AG20443 (cell line): ENCODE measurements around the gene PPAN.

Experiments
- DNase-seq: peaks from one replicate; pipeline ENCODE4 v3.0.0; 2012; ENCODE audit warnings: low spot score, mixed read lengths

Gene PPAN

DNA sequence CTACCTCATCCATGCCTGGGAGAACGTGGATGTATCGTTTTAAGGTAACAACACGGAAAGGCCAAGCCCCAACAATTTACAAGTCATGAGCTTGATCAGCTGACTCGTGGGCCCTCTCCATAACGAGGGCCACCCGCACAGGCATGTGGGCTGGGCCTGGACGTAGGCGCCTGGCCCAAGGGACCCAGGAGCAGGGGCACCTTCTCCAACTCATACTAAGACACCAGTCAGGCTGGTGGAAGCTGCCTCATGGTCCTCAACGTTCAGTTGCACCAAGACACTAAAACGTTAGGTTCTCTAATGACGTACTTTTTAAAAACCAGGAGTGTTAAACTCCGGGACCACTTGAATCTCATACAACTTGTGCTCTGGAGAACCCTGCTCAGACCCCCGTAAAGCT, 35.3 kb downstream of the PPAN start:
- no peak for DNase-seq

DNA sequence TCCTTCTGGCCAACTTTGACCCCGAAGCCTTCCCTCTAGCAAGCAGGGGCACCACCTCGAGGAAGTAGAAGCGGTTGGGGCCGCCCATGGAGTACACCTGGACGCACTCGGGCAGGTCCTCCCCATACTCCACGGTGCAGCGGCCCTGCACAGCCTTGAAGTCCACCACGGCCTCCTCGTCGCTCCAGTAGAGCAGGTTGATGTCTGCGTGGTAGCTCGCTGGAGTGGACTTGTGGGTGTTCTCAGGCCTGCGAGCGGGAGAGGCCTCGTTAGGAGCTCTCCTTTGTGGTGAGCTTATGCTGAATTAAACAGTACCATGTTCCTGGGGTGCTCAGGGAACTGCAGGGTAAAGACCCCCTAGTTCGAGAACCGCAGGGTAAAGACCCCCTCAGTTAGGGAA, 35.8 kb downstream of the PPAN start:
- DNase-seq, result no peak

DNA sequence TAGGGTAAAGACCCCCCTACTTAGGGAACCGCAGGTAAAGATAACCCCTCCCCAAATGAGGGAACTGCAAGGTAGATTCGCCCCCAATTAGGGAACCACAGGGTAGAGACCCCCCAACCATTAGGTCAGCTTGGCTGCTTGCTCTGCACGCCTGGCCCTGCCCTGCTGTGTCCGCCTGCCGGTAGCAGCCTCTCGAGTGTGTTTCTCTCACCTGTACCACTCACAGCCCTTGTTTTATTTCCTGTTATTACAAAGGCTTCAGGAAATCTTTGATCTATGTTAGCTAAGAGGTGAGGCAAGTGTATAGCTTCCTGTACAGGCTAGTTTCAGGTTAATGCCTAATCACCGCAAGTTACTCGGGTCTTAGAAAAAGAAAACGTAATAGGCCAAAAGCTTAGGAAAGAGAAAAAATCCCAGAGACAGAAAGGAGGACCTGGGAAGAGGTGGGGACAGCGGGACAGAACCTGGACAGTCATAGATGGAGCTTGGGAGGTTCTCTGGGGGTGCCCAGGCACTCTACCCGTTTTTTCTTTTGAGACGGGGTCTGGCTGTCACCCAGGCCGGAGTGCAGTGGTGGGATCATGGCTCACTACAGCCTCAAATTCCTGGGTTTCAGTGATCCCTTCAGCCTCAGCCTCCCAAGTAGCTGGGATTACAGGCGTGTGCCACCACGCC, 36.7 kb downstream of the PPAN start:
- DNase-seq, result no peak

DNA sequence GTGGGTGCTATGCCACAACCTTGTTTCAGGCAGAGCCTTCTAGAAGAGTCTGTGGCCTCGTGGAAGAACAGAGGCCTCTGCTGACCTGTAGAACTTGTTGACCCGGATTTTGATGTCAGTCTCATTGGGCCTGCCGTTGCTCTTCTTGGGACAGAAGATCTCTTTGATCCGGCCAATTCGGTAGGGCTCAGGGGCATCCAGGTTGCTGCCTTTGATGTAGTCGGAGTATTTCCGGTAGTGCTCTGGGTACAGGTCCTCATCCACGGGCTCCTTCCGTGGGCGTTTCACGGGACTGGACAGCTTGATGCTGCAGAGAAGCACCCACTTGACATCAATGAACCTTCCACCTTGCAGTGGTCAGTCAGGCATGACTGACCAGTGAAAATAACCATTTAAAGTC, 37.5 kb downstream of the PPAN start:
- no peak for DNase-seq

DNA sequence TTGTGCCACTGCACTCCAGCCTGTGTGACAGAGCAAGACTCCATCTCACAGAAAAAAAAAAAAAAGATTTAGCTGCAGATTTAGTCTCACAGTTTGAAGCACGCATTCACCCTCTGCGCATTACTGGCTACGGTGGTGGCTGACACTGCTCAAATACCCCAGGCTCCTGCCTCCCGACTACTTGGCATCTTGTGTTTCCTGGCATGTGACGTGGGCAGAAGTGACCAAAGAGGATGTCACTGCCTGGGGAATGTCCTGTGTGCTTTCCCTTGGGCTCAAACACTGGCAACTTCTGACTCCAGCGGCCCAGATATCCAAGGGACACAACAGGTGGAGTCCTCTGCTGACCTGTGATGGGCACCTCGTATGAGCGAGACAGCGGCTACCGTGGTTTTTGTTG, 38.2 kb downstream of the PPAN start:
- DNase-seq, result no peak

DNA sequence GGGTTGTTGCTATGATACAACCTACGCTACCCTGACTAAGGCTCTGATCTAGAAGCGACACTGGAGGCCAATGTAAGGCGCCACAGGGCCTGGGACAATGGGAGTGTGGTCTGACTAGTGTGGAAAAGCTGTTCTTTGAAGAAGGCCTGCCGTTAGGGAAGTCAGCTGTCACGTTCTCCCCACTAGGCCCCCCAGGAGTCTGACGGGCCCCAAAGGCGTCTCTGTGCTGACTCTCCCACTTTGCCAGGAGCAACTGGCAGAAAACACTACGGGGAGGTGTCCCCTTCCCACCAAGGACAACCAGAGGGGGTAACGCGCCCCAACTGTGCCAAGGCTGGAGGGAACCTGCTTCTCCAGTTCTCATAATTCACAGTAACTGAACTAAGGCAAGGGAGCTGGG, 38.9 kb downstream of the PPAN start:
- no peak for DNase-seq

DNA sequence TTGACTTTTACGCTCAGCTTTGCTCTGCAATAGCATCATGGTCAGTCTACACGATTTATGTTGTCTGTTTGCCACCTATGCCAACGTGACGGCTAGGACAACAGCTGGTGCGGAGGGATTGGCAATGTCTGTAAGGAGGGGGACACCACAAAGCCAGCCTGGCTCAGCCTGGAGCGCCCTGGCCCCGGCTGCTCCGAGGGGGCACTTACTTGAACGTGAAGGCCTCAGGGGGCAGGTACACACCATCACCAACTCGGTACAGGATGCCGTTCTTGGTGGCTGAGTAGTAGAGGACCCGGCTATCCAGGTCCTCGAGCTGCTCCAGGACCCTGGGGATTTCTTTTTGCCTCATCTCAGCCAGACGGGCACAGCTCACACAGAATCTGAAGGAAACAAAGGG, 40.0 kb downstream of the PPAN start:
- no peak for DNase-seq

DNA sequence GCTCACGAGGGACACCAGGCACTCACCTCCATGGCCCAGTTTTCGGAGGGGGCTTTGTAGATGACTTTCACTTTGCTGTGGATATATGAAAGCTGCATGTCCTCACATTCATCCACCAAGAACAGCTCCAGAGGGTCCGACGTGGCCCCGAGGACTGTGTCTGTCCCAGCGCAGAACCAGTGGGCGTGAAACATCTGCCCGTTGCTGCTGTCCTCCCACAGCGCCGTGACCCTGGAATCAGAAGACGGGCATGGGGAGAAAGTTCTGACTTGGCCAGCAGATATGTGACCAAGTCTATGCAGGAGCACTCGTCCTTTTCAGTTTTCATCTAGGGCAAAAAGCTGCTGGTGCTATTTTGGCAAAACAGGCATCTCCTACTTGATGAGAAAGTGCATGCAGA, 43.3 kb downstream of the PPAN start:
- no peak for DNase-seq

DNA sequence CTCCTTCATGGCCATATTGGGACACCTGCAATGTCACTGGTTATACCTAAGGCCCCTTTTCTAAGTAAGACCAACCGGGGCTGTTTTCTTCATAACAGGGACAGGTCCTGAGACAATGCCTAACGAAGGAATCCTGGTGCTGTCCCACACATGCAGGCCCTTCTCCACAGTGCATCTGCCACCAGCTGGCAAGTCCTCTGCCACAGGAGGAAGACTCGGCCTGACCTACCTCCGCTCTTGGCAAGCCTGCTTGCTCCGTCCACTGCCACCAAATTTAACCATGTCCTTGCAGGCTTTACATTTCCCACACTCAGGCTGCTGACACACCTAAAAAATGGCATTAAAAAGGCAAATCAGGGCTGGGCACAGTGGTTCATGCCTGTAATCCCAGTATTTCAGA, 45.4 kb downstream of the PPAN start:
- DNase-seq, result no peak

DNA sequence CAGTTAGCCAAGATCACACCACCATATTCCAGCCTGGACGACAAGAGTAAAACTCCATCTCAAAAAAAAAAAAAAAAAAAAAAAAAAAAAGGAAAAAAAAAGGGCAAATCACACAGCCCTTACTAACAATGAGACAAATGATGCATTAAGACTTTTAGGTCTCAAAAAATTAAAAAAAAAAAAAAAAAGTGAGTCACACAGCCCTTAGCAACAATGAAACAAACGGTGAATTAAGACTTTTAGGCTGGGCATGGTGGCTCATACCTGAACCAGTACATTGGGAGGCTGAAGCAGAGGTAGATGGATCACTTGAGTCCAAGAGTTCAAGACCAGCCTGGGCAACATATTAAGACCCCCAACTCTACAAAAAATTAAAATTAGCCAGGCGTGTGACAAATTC, 45.9 kb downstream of the PPAN start:
- no peak for DNase-seq

DNA sequence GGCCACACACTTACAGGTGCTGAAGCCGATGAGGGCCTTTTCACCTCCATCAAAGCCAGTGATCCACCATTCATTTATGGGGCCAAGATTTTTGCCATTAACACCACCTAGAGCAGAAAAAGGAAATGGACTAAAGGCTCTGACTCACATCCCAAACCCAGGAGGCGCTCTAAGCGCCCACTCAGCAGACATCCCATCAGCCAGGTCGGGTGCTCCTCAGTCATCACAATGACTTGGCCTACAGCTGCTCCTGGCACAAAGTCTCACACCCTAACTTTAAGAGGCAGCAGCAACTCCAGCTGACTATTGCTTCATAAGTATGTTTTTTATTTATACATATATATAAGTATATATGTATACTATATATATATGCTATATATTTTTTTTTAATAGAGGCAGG, 49.7 kb downstream of the PPAN start:
- no peak for DNase-seq

DNA sequence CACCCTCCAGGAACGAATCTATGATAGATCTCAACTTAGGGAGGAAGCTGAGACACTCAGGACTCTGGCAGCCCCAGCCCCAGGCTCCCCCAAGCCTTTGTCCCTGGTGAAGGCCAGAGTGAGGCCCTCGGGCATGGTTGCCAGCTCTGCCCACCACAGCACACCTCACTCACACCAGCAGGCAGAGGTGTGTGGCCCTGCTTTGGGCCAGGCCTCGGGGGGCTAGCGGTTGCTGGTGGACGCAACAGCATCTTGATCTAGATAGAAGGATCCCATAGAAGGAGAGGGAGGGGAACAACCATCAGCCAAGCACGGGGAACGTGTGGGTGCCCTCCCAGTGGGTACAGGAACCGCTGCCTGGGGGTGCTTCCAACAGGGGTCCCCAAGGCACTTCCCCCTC, 51.9 kb downstream of the PPAN start:
- DNase-seq, result no peak

DNA sequence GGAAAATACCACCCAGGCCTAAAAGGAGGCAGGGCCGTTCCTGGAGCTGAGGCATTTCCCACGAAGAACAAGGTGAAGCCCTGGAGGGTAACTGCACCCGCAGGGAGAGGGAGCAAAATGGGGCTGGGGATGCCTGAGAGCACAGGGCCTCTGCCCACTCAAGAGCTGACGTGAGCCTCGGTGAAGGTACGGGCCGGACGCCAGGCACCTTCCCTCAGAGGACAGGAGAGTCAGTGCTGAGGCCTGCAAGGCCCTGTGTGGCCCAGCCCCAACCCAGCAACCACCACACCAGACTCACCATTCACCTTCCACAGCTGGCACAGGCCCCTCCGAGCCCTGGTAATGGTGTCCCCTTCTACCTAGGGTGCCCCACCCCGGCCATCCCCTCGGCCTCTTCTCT, 52.3 kb downstream of the PPAN start:
- DNase-seq, result no peak

DNA sequence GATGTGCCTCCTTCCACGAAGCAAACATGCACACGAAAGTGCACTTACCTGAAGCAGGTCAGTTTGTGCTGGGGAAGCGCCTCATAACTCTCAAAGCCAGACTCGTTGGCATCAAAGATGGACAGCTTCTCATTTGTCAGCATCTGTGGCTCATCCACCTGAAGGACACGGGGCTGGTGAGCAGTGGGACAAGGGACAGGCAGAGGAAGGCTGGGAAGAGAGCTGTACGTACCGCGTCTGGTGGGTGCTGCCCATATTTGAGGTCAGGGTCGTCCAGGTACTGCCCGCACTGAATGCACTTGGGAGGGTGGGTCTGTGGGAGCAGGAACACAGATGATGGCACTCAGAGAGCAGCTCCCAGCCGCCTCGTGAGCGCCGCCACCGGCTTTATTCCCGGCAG, 53.4 kb downstream of the PPAN start:
- no peak for DNase-seq
